GM21381 (cell line): ENCODE measurements around the gene GHRHR.

Source experiments
- ATAC-seq: cut with Tn5 transposase; IDR thresholded peaks from one replicate; pipeline ENCODE4 v1.9.1; 2021; ENCODE audit warnings: mild to moderate bottlenecking, moderate library complexity; ENCODE audit not compliant: unreplicated experiment

GHRHR gene

DNA sequence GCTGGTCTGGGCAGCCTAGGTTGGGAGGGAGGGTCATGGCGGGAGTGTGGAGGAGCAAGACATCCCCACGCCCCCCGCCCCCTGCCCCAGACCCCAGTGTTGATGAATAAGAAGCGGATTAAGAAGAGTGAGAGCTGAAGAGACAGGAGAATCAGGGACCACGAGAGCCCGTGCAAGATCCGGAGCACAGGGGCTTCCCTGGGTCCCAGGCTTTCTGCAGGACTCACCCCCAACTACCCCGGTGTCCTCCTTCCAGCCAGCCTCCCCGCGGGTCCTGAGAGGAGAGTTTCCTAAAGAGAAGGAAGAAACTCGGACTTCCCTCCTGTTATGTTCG, 20.1 kb downstream of the GHRHR start:
- ATAC-seq = no peak

DNA sequence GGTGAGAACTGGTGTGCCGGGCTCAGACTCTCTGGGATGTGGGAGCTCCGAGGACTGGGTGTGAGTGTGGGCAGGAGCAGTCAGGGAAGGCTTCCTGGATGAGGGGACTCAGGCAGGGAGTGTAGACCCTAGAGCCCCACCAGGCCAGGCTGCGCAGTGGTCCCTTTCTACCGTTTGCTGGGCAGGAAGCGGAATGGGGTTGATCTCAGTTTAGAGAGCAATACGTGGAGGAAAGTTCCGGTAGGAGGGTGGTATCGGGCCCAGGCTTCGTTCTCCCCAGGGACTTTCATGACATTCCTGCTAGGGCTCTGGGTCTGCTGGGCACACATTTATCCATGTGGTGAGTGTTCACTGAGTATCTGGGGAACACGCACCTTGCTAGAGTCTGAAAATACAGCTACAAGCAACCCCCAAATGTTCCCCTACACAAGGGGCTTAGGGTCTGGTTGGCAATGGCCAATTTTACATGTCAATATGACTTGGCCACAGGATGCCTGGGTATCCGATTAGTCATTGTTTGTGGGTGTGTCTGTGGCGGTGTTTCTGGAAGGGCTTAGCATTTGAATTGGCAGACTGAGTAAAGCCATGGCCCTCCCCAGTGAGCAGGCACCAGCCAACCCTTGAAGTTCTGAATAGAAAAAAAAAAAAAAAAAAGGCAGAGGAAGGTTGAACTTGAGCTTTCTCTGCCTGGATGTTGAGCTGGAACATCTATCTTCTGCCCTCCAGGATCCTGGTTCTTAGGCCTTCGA, 20.8 kb downstream of the GHRHR start:
- no peak for ATAC-seq

DNA sequence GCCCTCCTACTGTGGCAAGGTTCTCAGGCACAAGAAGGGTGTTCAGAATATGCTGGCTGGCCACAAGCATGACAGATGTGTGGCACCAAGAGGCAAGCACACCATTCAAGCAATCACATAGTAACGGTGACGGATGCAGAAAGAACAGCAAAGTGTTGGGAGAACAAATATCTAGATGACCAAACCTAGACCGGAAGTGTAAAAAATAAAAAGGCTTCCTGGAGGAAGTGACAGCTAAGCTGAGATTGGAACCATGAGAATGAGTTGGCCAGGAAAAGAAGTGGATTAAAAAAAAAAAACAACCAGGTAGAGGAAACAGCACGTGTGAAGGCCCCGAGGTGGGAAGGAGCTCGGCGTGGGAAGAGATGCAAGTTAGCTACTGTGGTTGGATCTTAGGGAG, 22.0 kb downstream of the GHRHR start:
- ATAC-seq = no peak

DNA sequence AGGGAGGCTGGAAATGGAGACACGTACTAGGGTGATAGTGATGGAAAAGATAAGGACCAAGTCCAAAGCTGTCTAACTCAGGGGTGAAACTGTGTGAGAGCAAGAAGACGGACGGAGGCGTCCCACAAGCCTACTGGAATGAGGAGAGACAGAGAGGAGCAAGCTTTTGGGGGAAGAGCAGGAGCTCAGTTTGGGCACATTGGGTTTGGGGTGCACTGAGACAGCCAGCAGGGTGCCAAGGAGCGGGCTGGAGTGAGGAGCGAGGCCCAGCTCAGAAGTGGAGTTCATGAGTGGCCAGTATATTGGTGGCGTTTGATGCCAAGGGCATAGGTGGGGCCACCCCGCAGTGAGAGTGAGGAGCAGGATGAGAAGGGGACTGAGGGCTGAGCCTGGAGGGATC, 22.6 kb downstream of the GHRHR start:
- no peak for ATAC-seq

DNA sequence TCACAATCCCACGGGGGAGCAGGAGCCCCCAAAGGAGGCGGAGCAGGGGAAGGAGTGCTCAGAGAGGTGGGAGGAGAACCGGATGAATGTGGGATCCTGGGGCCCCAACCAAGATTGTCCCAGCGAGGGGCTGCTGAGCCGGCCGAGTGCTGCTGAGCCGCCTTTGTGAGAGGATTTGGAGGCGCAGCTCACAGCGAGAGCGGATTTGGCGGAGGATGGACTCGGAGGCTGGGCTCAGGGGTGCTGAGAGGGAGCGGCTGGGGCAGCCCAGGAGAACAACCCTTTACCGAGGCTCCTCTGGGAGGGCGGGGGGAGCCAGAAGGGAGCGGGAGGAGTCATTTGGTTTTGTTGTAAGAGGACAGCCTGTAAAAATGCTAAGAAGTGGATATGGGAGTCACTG, 23.0 kb downstream of the GHRHR start:
- no peak for ATAC-seq

DNA sequence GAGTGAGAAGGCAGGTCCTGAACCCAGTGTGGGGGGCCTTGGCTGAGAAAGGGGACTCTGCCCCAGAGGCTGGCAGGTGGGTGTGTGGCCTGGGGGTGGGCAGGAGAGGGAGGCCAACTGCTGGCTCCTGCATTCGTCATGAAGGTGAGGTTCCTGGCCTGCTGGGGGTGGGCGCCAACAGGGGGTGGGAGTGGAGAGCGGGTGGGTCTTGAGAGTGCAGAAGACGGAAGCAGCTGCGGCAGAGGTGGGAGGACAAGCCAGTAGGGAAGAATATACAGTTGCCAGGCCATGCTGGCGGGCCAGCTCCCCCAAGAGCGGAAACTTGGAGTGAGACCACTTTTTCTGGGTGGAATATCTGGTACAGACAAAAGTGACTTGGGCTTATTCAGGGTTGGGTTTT, 23.4 kb downstream of the GHRHR start:
- no peak for ATAC-seq

DNA sequence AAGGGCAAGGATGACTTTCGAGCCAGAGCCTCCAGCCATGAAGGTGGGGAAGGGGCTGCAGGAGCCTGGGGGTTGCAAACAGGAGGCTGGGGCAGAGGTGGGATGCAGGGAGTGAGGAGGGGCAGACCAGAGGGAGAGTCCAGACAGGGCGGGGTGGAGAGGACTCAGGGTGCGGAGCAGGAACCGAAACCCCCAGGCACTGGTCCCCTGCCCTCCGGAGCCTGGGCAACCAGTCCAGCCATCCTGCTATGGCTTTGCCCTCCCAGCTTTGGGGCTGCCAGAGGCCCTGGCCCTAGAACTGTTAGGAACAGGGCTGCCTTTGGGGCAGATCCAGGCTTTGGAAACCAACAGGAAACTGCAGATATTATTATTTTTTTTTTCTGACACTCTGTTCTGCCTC, 24.2 kb downstream of the GHRHR start:
- no peak for ATAC-seq

DNA sequence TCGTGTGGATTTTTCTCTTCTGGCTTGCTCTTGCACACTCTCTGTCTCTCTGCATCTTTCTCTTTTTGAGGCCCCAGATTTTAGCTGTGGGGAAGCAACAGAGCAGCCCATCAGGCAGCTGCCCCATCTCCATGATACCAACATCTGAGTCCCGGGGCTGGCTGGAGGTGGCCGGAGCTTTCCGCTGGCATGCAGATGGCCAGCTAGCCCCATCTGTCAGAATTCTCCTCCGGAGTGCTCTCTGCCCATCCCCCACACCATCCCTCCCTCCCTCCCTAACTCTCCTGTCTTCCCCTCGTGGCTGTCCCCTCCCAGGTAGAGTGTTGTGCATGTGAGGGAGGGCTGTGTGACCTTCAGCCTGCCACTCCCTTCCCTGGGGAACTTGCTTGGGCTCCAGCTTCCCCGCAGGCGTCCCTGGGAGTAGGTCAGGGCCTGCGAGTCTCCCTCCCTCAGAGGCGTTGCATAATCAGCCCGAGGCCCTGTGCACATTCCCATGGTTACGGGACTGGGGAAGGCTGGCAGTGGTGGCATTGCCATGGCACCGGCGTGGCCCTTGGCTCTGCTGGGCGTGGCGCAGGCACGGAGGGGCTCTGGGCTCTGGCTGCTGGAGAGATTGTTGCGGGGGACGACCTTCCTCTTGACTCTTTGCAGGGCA, 24.7 kb downstream of the GHRHR start:
- ATAC-seq = no peak

DNA sequence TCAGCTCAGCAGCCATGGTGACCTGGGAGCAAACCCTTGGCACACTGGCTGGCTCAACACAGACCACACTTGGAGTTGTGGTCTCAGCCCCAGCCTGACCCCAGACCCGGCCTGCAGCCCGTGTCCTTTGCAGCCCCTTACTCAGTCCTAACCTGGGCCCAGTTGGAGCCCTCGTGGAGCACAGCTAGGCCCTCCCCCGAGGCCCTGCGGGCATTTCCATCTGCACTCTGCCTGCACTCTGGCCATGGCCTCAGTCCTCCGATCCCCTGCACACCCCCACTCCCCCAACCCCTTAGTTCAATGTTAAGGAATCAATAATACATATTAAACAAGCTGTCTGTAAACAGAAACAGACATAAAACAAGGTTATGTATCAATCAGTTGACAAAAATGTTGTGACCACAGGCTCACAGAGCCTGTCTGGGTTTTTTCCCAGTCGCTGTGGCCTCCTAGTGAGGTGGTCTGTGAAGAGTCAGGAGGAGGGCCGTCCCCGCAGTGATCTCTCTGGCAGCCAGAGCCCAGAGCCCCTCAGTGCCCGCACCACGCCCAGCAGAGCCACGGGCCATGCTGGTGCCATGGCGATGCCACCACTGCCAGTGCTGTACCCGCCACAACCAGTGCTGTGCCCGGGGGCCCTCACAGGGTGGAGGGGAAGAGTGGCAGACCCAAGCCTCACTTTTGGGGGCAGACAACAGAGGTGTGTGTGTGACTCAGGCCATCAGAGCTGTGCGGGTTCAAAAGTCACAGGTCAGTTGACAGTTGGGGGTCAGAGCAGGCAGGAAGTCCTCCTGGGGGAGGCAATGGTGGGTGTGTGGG, 25.5 kb downstream of the GHRHR start:
- no peak for ATAC-seq

DNA sequence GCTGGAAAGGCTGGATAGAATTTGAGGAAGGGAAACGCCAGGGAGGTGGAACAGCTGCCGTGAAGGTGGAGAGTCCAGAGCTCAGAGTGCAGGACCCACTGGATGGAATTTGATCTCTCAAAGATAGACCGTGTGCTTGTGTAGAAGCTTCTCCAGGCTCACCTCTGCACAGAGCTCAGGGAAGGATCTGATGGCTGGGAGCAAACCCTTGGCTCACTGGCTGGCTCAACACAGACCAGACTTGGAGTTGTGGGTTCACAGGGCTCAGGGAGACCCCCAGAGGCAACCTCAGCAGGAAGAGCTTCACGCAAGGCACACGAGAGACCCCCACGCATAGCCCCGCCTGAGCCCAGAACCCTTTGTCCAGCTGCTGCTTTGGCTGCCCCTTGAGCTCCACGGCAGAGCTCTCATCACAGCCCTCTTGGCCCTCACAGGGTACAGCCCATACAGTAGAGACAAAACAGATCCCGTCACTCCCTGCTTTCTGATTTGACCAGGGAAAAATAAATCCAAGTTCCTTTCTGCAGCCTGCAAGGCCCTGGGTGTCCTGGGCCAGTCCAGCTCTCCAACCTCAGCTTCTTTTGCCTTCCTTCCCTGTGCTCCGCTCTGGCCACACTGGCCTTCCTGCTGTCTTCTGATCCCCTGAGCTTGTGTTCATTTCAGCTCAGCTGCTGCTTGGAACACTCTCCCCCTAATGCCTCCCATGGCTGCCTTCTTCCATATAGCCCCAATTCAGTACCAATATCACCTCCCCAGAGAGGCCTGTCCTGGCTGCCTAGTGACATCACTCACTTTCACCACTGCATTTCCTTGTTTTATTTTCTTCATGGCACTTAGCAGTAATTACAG, 26.3 kb downstream of the GHRHR start:
- no peak for ATAC-seq

DNA sequence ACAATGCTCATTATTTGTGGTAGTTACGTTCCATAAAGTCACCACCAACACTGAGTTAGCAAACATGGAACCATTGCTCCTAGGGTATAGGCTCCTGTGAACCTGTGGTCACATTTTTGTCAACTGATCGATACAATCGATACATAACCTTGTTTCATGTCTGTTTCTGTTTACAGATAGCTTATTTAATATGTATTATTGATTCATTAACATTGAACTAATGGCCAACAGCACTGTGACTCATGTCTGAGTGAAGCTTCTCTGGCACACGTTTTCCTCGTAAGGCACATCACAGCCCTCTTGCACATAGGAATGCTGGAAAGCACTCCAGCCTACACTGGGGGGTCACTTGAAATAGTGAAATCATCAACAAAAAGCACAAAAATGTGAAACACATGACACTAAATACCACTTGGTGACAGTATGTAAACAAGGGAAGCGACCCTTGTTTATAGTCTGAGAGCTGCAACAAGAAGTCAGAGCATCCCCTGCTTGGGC, 27.0 kb downstream of the GHRHR start:
- ATAC-seq = no peak

DNA sequence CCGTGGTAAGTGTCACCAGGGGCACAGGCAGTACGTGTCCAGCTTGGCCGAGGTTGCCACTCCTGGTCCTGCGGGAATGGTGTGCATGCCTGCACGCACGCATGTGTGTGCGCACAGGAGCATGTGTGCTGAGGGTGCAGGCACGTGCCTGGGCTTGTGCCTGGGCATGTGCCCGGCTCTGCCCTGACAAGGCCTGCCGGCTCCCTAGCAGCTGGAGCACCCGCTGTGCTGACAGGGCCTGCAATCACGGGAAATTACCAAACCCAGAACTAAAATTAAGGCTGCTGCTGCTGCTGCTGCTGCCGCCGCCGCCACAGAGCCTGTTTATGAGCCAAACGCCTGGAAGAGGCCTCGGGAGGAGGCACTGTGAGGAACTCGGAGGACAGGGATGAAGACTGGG, 28.7 kb downstream of the GHRHR start:
- no peak for ATAC-seq

DNA sequence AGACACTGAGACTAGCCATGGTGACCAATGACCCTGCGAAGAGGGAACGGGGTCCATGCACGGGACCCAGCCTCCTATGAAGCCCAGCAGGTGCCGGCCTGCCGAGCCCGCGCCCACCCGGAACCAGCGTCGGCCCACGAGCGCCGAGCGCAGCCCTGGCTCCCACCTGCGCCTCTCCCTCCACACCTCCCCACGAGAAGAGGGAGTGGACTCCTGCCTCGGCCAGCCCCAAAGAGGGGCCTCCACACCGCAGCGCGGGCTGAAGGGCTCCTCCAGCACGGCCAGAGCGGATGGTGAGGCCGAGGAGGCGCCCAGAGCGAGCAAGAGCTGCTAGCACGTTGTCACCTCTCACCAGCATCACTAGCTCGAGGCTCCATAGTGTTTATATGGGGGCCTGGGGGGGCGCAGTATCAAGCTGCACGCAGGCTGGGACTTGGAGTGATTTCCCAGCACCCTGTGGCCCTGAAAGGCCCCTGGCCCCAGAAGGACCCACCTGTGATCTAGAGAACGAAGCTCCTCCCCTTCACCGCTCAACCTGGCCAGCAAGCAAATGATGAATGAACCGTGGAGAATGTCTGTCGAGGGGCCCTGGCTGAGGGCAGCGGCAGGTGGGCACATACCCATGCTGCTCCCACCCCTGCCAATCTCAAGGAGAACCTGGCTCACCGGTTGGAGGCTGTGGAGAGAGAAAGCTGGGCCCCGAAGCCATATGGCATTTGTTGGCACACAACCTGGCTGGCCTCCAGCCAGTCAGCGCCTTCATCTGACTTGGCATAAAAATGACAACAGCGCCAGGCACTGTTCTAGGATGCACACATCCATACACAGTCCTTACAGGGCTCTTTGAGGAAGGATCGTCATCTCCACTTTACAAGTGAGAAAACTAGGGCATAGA, 30.7 kb downstream of the GHRHR start:
- ATAC-seq = no peak

DNA sequence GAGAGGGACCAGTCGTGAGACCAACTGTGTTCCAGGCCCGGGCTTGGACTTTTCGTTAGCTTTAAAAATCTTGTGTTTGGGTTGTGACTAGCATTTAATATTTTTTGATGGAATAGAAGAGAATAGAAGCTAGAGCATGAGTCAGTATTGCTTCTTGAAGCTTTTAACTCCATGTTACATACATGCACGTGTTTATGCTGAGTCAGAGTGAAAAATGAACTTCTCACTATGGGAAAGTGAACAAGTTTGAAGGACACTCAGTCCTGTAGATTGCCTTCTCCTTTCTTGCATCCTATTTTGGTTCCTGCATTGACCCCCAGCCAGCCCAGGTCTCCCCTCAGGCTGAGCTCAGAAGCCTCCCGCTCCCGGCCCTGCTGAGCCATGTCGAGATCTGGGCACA, 31.8 kb downstream of the GHRHR start:
- no peak for ATAC-seq

DNA sequence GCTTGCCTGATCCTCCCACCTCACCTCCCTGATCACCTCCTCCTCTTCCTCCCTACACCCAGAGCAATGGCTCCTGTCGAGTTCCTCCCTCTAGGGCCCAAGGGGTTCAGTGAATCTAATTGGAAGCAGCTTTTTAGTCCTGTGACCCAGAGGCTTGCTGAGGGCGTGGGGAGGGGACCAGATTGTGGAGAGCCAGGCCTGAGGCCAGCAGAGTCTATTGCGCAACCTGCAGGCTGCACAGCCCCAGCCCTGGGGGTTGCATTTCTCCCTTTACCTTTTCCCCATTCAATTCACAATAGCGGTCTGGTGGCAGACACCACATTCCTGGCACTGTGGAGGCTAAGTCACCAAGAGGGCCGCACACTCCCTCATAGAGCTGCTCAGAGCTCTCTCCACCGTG, 32.5 kb downstream of the GHRHR start:
- ATAC-seq = no peak

DNA sequence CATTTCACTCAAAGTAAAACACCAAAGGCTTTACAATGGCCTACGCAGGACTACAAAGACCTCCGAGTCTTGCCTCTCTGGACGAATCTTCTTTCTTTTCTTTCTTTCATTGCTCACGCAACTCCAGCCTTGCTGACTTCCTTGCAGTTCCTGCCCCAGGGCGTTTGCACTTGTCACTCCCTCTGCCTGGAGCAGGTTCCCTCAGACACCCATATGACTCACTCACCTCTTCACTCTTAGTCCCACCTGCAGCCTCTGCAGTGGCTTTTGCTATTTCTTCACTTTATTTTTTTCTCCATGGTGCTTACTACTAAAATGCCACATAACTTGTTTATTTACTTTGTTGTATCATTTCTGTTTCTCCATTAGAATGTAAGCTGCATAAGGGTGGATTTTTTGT, 33.1 kb downstream of the GHRHR start:
- ATAC-seq = no peak

DNA sequence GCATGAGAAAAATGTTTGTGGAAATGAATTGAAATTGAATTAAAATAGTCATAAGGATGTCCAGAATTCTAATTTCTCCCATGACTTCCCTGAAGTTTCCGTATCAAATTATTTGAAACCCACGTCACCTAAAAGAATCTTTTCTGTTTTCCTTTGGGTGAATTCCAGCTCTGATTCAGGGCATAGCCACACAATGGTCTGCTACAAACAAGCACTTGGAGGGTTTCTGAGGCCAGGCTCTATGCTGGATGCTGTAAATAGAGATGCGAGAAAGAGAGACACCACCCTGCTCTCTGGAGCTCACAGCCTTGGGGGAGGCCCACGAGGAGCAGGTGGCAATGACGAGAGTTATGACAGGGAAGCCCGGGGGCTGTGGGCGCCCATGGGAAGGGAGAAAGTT, 33.6 kb downstream of the GHRHR start:
- no peak for ATAC-seq

DNA sequence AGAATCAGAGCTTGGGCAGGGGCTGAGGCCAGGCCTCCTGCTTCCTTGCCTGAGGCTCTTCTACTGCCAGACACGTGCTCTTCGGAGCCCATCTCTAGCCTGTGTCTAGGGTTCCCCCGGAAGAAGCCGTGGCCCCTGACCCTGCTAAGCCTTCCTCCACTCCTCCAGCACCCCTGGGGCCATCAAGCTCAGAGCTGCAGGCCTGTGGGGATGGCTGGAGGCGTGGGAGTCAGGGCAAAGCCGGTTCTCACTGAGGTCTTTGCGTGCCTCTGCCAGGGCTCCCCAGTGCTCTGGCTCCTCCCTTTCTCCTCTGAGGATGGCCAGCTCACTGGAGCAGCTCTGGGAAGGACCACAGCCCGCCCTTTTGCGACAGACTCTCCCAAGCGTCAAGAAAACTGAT, 34.4 kb downstream of the GHRHR start:
- ATAC-seq = no peak

DNA sequence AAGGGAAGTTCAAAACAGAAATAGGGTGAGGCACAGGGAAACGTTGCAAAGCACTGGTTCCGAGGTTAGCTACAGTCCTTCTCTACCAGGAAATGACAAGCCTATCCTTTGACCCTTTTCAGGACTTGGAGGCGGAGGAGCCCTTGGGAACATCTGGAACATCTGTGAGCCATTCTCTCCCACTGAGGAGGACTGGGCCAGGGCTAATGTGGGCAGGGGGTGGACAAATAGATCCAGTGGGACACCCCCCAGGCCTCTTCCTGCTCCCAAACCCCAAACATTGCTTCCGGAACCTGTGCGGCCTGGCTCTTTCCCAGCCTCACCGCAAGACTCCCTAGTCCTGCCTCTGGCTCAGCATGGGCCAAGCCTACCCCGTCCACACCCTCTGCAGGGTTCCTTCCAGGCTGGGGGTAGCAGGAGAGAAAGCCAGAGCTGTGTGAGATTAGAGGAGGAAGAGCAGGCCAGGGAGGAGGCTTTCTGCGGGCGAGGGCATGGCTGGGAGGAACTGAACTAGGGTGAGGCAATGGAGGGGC, 36.5 kb downstream of the GHRHR start:
- no peak for ATAC-seq

DNA sequence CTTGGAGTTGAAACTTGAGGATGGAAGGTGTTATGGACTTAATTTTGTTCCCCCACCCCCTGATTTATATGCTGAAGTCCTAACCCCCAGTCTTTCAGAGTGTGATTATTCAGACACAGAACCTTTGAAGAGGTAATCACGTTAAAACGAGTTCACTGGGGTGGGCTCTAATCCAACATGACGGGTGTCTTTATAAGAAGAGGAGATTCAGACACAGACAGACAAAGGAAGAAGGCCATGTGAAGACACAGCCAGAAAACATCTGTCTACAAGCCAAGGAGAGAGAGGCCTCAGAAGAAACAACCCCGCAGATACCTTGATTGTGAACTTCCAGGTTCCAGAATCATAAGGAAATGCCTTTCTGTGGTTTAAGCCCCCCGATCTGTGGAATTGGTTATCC, 37.0 kb downstream of the GHRHR start:
- ATAC-seq = no peak
